Right cardiac atrium (tissue), 5 donors: ENCODE measurements around the gene RAET1G. TPM values are rescaled to one million over a fixed set of nuclear protein-coding genes. Genes with fewer than 3 reads are reported as not detected.
"Not testable (repeated sequence)": the region's sequence is repeated elsewhere in the genome, so short reads cannot be mapped to it uniquely, and the experiment has no call there.

Source experiments
- ATAC-seq, 2 donors: fragments of 200-7000 bp; cut with Tn5 transposase; one replicate each; pipeline versions ENCODE4 v1.8.0 to v1.9.1; 2020; ENCODE audit warnings: moderate library complexity in 2 of 2, mild to moderate bottlenecking in 1 of 2
- DNase-seq, 3 donors: peaks; one replicate each; pipeline ENCODE4 v3.0.0-alpha.2; 2020
- H3K27ac ChIP-seq: one replicate; pipeline ENCODE4 v1.5.1; 2013; ENCODE audit warnings: mild to moderate bottlenecking, low read length, control low read depth, moderate library complexity
- H3K27me3 ChIP-seq: one replicate; pipeline ENCODE4 v1.6.1; 2013; ENCODE audit not compliant: control insufficient read depth, insufficient read depth
- H3K4me1 ChIP-seq: one replicate; pipeline ENCODE4 v1.6.1; 2013; ENCODE audit warnings: low read length; ENCODE audit not compliant: control insufficient read depth, insufficient read depth
- H3K4me3 ChIP-seq: one replicate; pipeline ENCODE4 v1.5.1; 2013; ENCODE audit warnings: low read length, control low read depth
- H3K9me3 ChIP-seq: one replicate; pipeline ENCODE4 v1.6.1; 2013; ENCODE audit warnings: low read length; ENCODE audit not compliant: control insufficient read depth
- WGBS: extraction: QIAGEN DNeasy Blood & Tissue Kit; methylation state at CpG from one replicate; pipeline ENCODE4 v1.1.7; 2013; 5-methylcytosine and 5-hydroxymethylcytosine counted together
- intact Hi-C, 4 donors: fragments of 100-400 bp; cut with DNase I; formaldehyde crosslinking; loops; one replicate each; pipeline versions ENCODE4 v1.11.0 to v1.14.0; 2022 to 2023
- polyA plus RNA-seq: library from polyadenylated mRNA; stranded (reverse); fragments of 200-250 nt; gene quantifications from one replicate; pipeline ENCODE4 v1.2.3, GENCODE V29; 2013
- total RNA-seq, 4 donors: library from RNA; stranded (reverse); fragmentation: NEBNext Ultra II Directional; extraction: Animal tissue kit (Norgen Biotek cat#: 25700); gene quantifications; one replicate each; pipeline ENCODE4 v1.2.1, GENCODE V29; 2021
- donor health status: healthy with polysubstance abuse.
- donor health status: DM: no; HTN: yes; CAD: no.
- donor health status: DM: no; HTN: no; CAD: no.
- donor health status: DM: no; HTN: yes; CAD: no; lungs with severe emphysema.
- donor health status: DM: yes; HTN: yes; CAD: no.

RAET1G gene
- total and polyA plus RNA-seq, 5 donors = 0.20 to 0.43 TPM; not detected in 3

DNA sequence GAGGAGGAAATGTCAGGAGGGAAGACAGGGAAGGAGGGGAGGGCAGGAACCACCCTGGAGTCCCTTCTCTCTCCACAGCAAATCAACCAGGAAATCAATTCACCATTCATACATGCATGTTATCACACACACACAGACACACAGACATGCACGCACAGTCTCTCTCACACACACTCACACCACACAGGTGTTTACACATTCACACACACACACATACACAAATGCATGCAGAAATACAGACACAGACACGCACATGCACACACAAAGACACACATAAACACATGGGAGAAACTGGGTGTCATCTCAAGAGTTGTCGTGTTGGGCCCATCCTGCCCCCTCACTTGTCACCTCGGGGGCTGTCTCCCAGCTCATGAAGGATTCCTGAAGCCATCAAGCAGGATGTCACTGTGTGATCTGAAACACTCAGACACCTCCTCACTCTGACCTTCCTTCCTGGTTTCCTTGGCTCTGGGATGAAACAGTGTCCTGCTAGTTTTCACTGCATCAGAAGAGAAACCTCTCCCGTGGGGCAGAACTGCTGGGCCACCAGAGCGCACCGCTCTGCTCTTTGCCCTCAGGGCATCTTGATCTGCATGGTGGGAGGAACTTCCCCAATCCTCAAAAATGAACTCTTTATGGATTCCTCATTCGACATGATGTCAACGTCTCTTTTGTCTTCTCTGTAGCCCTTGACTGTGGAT lies 9.2 kb downstream of the RAET1G start:
- no peak for ATAC-seq
- WGBS = 59% methylated on average over 9 of the region's 9 CpGs
- intact Hi-C loops = no loop called here
- Histone ChIP-seq H3K27me3 (no peaks in the 10 kb centered on the region), H3K4me1 (no peaks in the 10 kb centered on the region), H3K4me3 (no peak overlapping the region), H3K27ac (no peak overlapping the region), H3K9me3 (no peaks in the 10 kb centered on the region)
- DNase-seq = no peak

DNA sequence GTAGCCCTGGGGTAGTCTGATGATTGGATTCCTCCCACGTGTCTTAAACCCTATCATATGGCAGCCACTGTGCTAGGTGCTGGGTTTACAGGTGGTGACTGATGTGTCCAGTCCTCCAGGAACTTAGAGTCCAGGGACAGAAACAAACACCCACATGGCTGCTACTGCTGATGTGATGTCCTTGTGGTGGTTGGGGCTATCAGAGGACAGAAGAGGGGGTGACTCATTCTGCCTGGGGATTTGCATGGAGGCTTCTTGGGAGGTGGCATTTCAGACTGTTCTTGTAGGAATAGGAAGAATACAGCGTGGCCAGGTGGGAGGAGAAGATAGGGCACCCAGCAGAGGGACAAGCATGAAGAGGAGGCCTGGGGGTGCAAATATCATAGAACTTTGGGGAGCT lies 9.8 kb downstream of the RAET1G start:
- Histone ChIP-seq H3K27me3 (no peaks in the 10 kb centered on the region), H3K27ac (no peak overlapping the region), H3K9me3 (no peaks in the 10 kb centered on the region), H3K4me3 (no peak overlapping the region), H3K4me1 (no peaks in the 10 kb centered on the region)
- intact Hi-C loops = no loop called here
- DNase-seq = no peak
- no peak for ATAC-seq
- 84% methylated on average over 2 of the region's 2 CpGs for WGBS

DNA sequence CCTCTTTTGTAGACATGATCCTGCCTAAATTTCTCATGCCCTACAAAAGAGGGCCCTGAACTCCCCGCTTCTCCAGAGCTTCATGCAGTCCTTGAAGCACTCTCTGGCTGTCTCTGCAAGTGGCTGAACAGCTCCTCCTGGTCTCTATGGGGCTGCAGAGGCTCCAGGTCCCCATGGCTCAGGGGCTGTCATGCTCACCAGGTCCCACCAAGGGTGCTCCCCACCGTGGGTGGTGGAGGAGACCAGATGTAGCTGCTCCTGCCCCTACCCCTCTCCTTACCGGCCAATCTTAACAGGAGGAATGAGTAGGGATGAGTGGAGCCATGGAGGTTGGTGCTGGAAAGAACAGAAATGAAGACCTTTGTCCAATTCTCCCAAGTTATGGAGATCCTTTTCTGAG lies 10.2 kb downstream of the RAET1G start:
- 82% methylated on average over 3 of the region's 3 CpGs for WGBS
- H3K4me1 ChIP-seq, H3K9me3 ChIP-seq, H3K27ac ChIP-seq, H3K27me3 ChIP-seq, H3K4me3 ChIP-seq, DNase-seq, ATAC-seq, intact Hi-C loops: not testable (repeated sequence)

- WGBS = 95% methylated on average over 23 of the region's 23 CpGs
- Histone ChIP-seq H3K4me1 (peaks cover 3% of the 10 kb centered on the region), H3K9me3 (no peaks in the 10 kb centered on the region), H3K27ac (no peak overlapping the region), H3K4me3 (no peak overlapping the region), H3K27me3 (no peaks in the 10 kb centered on the region)
- no peak for DNase-seq
- intact Hi-C loops = no loop called here
- no peak for ATAC-seq
Observed at GRCh38 chr6:149910721-149911151, 12.2 kb downstream of the RAET1G start.

DNA sequence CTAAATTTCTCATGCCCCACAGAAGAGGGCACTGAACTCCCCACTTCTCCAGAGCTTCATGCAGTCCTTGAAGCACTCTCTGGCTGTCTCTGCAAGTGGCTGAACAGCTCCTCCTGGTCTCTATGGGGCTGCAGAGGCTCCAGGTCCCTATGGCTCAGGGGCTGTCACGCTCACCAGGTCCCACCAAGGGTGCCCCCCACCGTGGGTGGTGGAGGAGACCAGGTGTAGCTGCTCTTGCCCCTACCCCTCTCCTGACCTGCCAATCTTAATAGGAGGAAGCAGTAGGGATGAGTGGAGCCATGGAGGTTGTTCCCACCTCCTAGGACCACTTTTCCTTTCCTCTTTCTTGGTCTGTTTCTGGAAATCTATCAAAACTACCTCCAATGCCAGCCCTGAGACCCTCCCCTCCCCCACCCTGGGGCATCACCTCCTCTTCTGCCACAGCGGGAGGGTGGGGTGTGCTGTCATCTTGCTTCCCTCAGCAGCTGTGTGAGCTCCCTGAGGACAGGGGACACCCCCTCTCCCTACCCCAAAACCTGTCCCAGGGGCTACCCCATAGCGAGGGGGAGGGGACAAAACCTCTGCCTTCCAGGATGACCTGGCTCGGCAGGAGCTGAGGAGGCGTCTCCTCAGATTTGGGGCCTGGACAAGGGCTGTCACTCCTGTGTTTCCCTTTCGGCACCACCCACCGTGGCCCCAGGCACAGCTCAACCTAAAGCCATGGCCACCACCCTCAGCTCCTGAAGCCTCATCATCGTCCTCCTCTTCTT lies 13.0 kb downstream of the RAET1G start:
- Histone ChIP-seq H3K4me3 (no peak overlapping the region), H3K27ac (no peak overlapping the region), H3K4me1 (peaks cover 3% of the 10 kb centered on the region), H3K9me3 (no peaks in the 10 kb centered on the region), H3K27me3 (no peaks in the 10 kb centered on the region)
- peak in 1 of 3 donors; percentile 51 for DNase-seq
- peak in 1 of 2 donors; percentile 11 for ATAC-seq
- intact Hi-C loops = no loop called here
- 91% methylated on average over 9 of the region's 9 CpGs for WGBS

DNA sequence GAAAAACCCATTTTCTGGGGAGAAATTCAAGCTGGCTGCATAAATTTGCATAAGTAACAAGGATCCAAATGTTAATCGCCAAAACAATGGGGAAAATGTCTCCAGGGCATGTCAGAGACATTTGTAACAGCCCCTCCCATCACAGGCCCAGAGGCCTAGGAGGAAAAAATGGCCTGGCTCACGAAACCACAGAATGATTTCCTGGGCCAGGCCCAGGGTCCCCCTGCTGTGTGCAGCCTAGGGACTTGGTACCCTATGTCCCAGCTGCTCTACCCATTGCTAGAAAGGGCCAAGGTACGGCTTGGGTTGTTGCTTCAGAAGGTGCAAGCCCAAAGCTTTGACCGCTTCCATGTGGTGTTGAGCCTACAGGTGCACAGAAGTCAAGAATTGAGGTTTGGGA lies 14.4 kb downstream of the RAET1G start:
- H3K4me1 ChIP-seq, DNase-seq, intact Hi-C loops, H3K27me3 ChIP-seq, ATAC-seq, H3K9me3 ChIP-seq, H3K27ac ChIP-seq, H3K4me3 ChIP-seq: not testable (repeated sequence)
- 80% methylated on average over 4 of the region's 4 CpGs for WGBS

GRCh38 chr6:149907317-149907716 lies 15.6 kb downstream of the RAET1G start:
- peaks cover 3% of the 10 kb centered on the region for H3K4me1 ChIP-seq
- H3K27ac ChIP-seq = no peak overlapping the region
- no peak for ATAC-seq
- WGBS = 87% methylated on average over 2 of the region's 2 CpGs
- no peaks in the 10 kb centered on the region for H3K27me3 ChIP-seq
- intact Hi-C loops = no loop called here
- no peak for DNase-seq
- H3K9me3 ChIP-seq = no peaks in the 10 kb centered on the region
- H3K4me3 ChIP-seq = no peak overlapping the region

GRCh38 chr6:149906405-149906804 lies 16.5 kb downstream of the RAET1G start:
- WGBS = 96% methylated on average over 4 of the region's 4 CpGs

GRCh38 chr6:149905911-149906371 lies 17.0 kb downstream of the RAET1G start:
- no peaks in the 10 kb centered on the region for H3K9me3 ChIP-seq
- no peaks in the 10 kb centered on the region for H3K27me3 ChIP-seq
- DNase-seq = no peak
- intact Hi-C loops = no loop called here
- H3K27ac ChIP-seq = no peak overlapping the region
- no peak overlapping the region for H3K4me3 ChIP-seq
- 70% methylated on average over 6 of the region's 6 CpGs for WGBS
- ATAC-seq = no peak
- peaks cover 3% of the 10 kb centered on the region for H3K4me1 ChIP-seq

More at GRCh38 chr6:149906405-149906804, 16.5 kb downstream of the RAET1G start:
- Histone ChIP-seq H3K9me3 (no peaks in the 10 kb centered on the region), H3K4me1 (peaks cover 3% of the 10 kb centered on the region), H3K4me3 (no peak overlapping the region), H3K27me3 (no peaks in the 10 kb centered on the region), H3K27ac (no peak overlapping the region)
- DNase-seq (no peak), ATAC-seq (no peak)
- intact Hi-C loops = no loop called here

DNA sequence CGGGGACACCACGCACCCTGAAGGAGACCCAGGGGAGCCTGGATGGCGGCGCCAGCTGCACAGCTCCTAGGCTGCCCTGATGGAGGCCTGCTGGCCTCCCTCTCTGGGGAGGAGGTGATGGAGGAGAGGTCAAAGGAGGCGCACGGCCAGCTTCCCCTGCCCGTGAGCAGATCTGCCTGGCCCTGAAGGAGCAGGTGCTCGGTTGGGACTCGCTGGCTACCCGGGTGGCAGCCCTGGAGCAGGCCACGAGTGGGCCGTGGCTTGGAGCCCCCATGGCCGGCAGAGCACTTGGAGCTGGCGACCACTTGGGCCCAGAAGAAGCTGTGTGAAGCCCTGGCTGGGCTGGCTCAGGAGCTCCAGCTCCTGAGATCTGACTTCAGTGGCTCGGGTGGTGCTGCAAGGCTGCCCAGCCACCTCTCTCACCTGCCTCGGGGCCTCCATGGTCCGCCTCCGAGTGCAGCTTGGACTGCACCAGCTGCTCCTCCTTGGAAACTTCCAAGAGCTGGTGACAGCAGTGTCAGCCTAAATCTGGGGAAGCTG lies 17.5 kb downstream of the RAET1G start:
- Histone ChIP-seq H3K27me3 (no peaks in the 10 kb centered on the region), H3K9me3 (no peaks in the 10 kb centered on the region), H3K4me3 (no peak overlapping the region), H3K4me1 (peaks cover 3% of the 10 kb centered on the region), H3K27ac (no peak overlapping the region)
- peak in 1 of 3 donors; percentile 59 for DNase-seq
- intact Hi-C loops = no loop called here
- ATAC-seq = peak; percentile 9 to 16
- 90% methylated on average over 18 of the region's 18 CpGs for WGBS
